ENCODE results near the gene RPS10. TPM values are rescaled to one million over a fixed set of nuclear protein-coding genes. Genes with fewer than 3 reads are reported as not detected.

RPS10 gene
- polyA plus RNA-seq, 1 donor from 2014 or later: 3,258 TPM

DNA sequence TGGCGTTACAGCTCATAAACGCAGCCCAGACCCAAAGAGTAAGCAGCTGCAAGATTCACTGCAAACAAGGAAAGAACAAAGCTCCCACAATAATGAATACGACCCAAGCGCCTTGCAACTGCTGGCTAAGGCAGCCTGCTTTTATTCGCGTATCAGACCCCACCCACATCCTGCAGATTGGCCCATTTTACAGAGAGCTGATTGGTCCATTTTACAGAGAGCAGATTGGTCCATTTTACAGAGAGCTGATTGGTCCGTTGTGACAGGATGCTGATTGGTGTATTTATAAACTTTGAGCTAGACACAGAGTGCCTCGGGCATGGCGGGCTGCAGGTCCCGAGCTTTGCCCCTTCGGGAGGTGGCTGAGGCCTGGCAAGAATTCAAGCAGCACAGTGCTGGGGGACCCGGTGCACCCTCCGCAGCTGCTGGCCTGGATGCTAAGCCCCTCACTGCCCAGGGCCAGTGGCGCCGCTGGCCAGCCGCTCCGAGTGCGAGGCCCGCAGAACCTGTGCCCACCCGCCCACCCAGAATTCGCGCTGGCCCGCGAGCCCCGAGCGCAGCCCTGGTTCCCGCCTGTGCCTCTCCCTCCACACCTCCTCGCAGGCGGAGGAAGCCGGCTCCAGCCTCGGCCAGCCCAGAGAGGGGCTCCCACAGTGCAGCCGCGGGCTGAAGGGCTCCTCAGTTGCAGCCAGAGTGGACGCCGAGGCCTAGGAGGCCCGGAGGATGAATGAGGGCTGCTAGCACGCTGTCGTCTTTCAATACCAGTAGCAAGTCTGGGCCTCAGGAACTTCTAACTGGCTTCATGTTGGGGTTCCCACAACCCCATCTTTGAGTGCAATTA, 11.2 kb upstream of the RPS10 start:
- no peaks in the 10 kb centered on the region for H3K9me2 ChIP-seq (ENCODE audit: insufficient read depth, low read length)

GRCh38 chr6:34435916-34436315, 10.0 kb upstream of the RPS10 start:
- no peak overlapping the region for H3K9ac ChIP-seq (ENCODE audit: low read length)
- no peak overlapping the region for H2AFZ ChIP-seq (ENCODE audit: low read depth, low read length)
- no peaks in the 10 kb centered on the region for H3K27me3 ChIP-seq (ENCODE audit: insufficient read depth, low read depth, low read length)
- no peaks in the 10 kb centered on the region for H4K20me1 ChIP-seq (ENCODE audit: insufficient read depth)
- no peaks in the 10 kb centered on the region for H3K36me3 ChIP-seq (ENCODE audit: insufficient read depth, low read length)
- H3K27ac ChIP-seq (ENCODE audit: low read length): no peak overlapping the region
- H3K9me3 ChIP-seq (ENCODE audit: low read length): no peaks in the 10 kb centered on the region
- TF ChIP-seq TAF1 (IDR thresholded peaks at IDR 0.05; ENCODE audit: low read depth) (no peak), EZH2 (IDR thresholded peaks at IDR 0.05; ENCODE audit: borderline replicate concordance, insufficient read depth, low read length, poor library complexity, severe bottlenecking) (no peak), MXI1 (conservative IDR thresholded peaks at IDR 0.05; ENCODE audit: poor library complexity, severe bottlenecking) (no peak), REST (IDR thresholded peaks at IDR 0.05; ENCODE audit: borderline replicate concordance) (no peak)
- H3F3A ChIP-seq (ENCODE audit: insufficient read depth, low read length, poor library complexity, severe bottlenecking): no peaks in the 10 kb centered on the region
- no peak overlapping the region for H3K4me3 ChIP-seq (ENCODE audit: low read length)
- H3K79me2 ChIP-seq (replicated peaks; ENCODE audit: insufficient read depth, low read length): no peaks in the 10 kb centered on the region
- H3K4me2 ChIP-seq (ENCODE audit: low read length): no peak overlapping the region
- H3K9me2 ChIP-seq (ENCODE audit: insufficient read depth, low read length): no peaks in the 10 kb centered on the region

More for the DNA sequence above, 11.2 kb upstream of the RPS10 start:
- H3F3A ChIP-seq (ENCODE audit: insufficient read depth, low read length, poor library complexity, severe bottlenecking): no peaks in the 10 kb centered on the region
- no peak overlapping the region for H3K4me2 ChIP-seq (ENCODE audit: low read length)
- no peaks in the 10 kb centered on the region for H4K20me1 ChIP-seq (ENCODE audit: insufficient read depth)
- no peaks in the 10 kb centered on the region for H3K36me3 ChIP-seq (ENCODE audit: insufficient read depth, low read length)
- no peaks in the 10 kb centered on the region for H3K9me3 ChIP-seq (ENCODE audit: low read length)
- no peak overlapping the region for H3K27ac ChIP-seq (ENCODE audit: low read length)
- H3K9ac ChIP-seq (ENCODE audit: low read length): no peak overlapping the region
- no peaks in the 10 kb centered on the region for H3K79me2 ChIP-seq (replicated peaks; ENCODE audit: insufficient read depth, low read length)
- H3K4me3 ChIP-seq (ENCODE audit: low read length): no peak overlapping the region
- no peak overlapping the region for H2AFZ ChIP-seq (ENCODE audit: low read depth, low read length)
- H3K27me3 ChIP-seq (ENCODE audit: insufficient read depth, low read depth, low read length): no peaks in the 10 kb centered on the region
- TF ChIP-seq POLR2AphosphoS5 (IDR thresholded peaks at IDR 0.05) (no peak), TAF1 (IDR thresholded peaks at IDR 0.05; ENCODE audit: low read depth) (no peak), MXI1 (conservative IDR thresholded peaks at IDR 0.05; ENCODE audit: poor library complexity, severe bottlenecking) (no peak), REST (IDR thresholded peaks at IDR 0.05; ENCODE audit: borderline replicate concordance) (no peak)

Data from neural cell (in vitro differentiated cells).